HepG2 (cell line): ENCODE results near the gene RARG. TPM values are rescaled to one million over a fixed set of nuclear protein-coding genes. Genes with fewer than 3 reads are reported as not detected.
A peak's percentile ranks its signal among the peaks of the same experiment; 100 is the strongest.

Experiments
- ATAD3A ChIP-seq: sonication (generic); formaldehyde crosslinking; IDR thresholded peaks from 2 replicates; pipeline ENCODE4 v1.4.0; 2020; ENCODE audit warnings: missing genetic modification reagents
- PAF1 ChIP-seq: IDR thresholded peaks from 2 replicates; pipeline ENCODE4 v1.6.1; 2016; ENCODE audit warnings: missing genetic modification reagents, missing compliant biosample characterization
- PHF5A ChIP-seq: IDR thresholded peaks from one replicate; pipeline ENCODE4 v1.6.1; 2018; ENCODE audit warnings: low read depth, missing genetic modification reagents; ENCODE audit not compliant: unreplicated experiment
- PPARG ChIP-seq: conservative IDR thresholded peaks from 2 replicates; pipeline ENCODE4 v1.6.1; 2016; ENCODE audit warnings: missing biosample characterization, missing genetic modification reagents
- RAD51 ChIP-seq: fragments of 450-650 bp; IDR thresholded peaks from 2 replicates; pipeline ENCODE4 v1.6.1; 2016; ENCODE audit warnings: borderline replicate concordance
- RELA ChIP-seq: sonication (generic); formaldehyde crosslinking; IDR thresholded peaks from 2 replicates; pipeline ENCODE4 v1.4.0; 2020; ENCODE audit warnings: missing genetic modification reagents
- RXRA ChIP-seq: sonication (generic); formaldehyde crosslinking; IDR thresholded peaks from 2 replicates; pipeline ENCODE4 v1.5.1; 2020; ENCODE audit warnings: missing genetic modification reagents
- SAP130 ChIP-seq: IDR thresholded peaks from 2 replicates; pipeline ENCODE4 v1.6.1; 2016; ENCODE audit warnings: low read depth
- SNAPC2 ChIP-seq: sonication (generic); formaldehyde crosslinking; IDR thresholded peaks from 2 replicates; pipeline ENCODE4 v1.8.1; 2022; ENCODE audit warnings: mild to moderate bottlenecking, missing genetic modification reagents
- TEAD3 ChIP-seq: optimal IDR thresholded peaks from 2 replicates; pipeline ENCODE3; 2016; ENCODE audit warnings: borderline replicate concordance
- ZHX2 ChIP-seq, 2 experiments: sonication (generic) in 1 of 2; formaldehyde crosslinking in 1 of 2; IDR thresholded peaks; 2 replicates each; pipeline versions ENCODE4 v1.6.1 to v1.9.0; 2014 to 2022; ENCODE audit warnings: antibody characterized with exemption in 1 of 2, borderline replicate concordance in 1 of 2, inconsistent platforms in 1 of 2, low read depth in 1 of 2, missing genetic modification reagents in 1 of 2
- ZIK1 ChIP-seq: sonication (generic); formaldehyde crosslinking; IDR thresholded peaks from 2 replicates; pipeline ENCODE4 v1.5.0; 2020; ENCODE audit warnings: mild to moderate bottlenecking, low read depth, missing genetic modification reagents, borderline replicate concordance
- ZNF3 ChIP-seq: IDR thresholded peaks from 2 replicates; pipeline ENCODE4 v1.7.0; 2017; ENCODE audit warnings: inconsistent platforms
- ZNF33A ChIP-seq: sonication (generic); formaldehyde crosslinking; IDR thresholded peaks from 2 replicates; pipeline ENCODE4 v1.5.1; 2020; ENCODE audit warnings: missing genetic modification reagents, mild to moderate bottlenecking, moderate library complexity, borderline replicate concordance
- polyA plus RNA-seq, 8 experiments: library from polyadenylated mRNA; depleted of rRNA in 3 of 8; stranded (reverse) in 7 of 8; unstranded in 1 of 8; fragments of >200 nt; fragmentation: Illumina TruSeq in 4 of 8; extraction: Trizol in 4 of 8; gene quantifications; 2 replicates each; pipeline versions ENCODE4 v1.2.1 to v1.2.3, GENCODE V29; 2011 to 2016; ENCODE audit warnings: low read depth in 4 of 8, missing spikeins in 1 of 8, mixed read lengths in 1 of 8; ENCODE audit not compliant: insufficient read depth in 1 of 8
- total RNA-seq, 5 experiments: library from RNA; depleted of rRNA; stranded (reverse); fragments of >200 nt; fragmentation: Illumina TruSeq; extraction: Trizol; gene quantifications; 2 replicates each; pipeline ENCODE4 v1.2.3, GENCODE V29; 2016; ENCODE audit warnings: low read depth in 1 of 5
- TF ChIP-seq, protein P1 (sequence below): sonication (generic); formaldehyde crosslinking; IDR thresholded peaks from 2 replicates; pipeline ENCODE4 v1.4.0; 2020; ENCODE audit warnings: missing genetic modification reagents
- TF ChIP-seq, protein P2 (sequence below): sonication (generic); formaldehyde crosslinking; IDR thresholded peaks from 2 replicates; pipeline ENCODE4 v1.4.0; 2020; ENCODE audit warnings: missing genetic modification reagents, borderline replicate concordance

RARG gene
- total and polyA plus RNA-seq, 2 of the 13 experiments (the other 11 are each of a cell fraction or from before 2014, with no cell fraction given) = 0.77 to 1.5 TPM

- TF ChIP-seq, protein P1, sequence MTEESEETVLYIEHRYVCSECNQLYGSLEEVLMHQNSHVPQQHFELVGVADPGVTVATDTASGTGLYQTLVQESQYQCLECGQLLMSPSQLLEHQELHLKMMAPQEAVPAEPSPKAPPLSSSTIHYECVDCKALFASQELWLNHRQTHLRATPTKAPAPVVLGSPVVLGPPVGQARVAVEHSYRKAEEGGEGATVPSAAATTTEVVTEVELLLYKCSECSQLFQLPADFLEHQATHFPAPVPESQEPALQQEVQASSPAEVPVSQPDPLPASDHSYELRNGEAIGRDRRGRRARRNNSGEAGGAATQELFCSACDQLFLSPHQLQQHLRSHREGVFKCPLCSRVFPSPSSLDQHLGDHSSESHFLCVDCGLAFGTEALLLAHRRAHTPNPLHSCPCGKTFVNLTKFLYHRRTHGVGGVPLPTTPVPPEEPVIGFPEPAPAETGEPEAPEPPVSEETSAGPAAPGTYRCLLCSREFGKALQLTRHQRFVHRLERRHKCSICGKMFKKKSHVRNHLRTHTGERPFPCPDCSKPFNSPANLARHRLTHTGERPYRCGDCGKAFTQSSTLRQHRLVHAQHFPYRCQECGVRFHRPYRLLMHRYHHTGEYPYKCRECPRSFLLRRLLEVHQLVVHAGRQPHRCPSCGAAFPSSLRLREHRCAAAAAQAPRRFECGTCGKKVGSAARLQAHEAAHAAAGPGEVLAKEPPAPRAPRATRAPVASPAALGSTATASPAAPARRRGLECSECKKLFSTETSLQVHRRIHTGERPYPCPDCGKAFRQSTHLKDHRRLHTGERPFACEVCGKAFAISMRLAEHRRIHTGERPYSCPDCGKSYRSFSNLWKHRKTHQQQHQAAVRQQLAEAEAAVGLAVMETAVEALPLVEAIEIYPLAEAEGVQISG (CRISPR knock-in tag) = peak; percentile 68
- TF ChIP-seq ZIK1 (CRISPR knock-in tag) (no peak), ZNF33A (CRISPR knock-in tag) (no peak), SNAPC2 (CRISPR knock-in tag) (0 out of 2 replicates have a peak, but pooled peaks have one; percentile 59), PPARG (CRISPR knock-in tag) (peak; percentile 53), ZHX2 (IDR thresholded peaks at IDR 0.05; ENCODE audit: low read depth) (no peak), ZHX2 (CRISPR knock-in tag; IDR thresholded peaks at IDR 0.05; ENCODE audit: borderline replicate concordance) (no peak), RELA (CRISPR knock-in tag) (no peak), RXRA (CRISPR knock-in tag) (peak; percentile 77; the same call in 1 of the 2 replicates), ZNF3 (CRISPR knock-in tag) (peak; percentile 72; the same call in 1 of the 2 replicates), SAP130 (CRISPR knock-in tag) (peak; percentile 73), TEAD3 (CRISPR knock-in tag) (peak; percentile 80), ATAD3A (CRISPR knock-in tag) (no peak), RAD51 (no peak), PAF1 (CRISPR knock-in tag) (no peak), PHF5A (CRISPR knock-in tag) (no peak)
- TF ChIP-seq, protein P2, sequence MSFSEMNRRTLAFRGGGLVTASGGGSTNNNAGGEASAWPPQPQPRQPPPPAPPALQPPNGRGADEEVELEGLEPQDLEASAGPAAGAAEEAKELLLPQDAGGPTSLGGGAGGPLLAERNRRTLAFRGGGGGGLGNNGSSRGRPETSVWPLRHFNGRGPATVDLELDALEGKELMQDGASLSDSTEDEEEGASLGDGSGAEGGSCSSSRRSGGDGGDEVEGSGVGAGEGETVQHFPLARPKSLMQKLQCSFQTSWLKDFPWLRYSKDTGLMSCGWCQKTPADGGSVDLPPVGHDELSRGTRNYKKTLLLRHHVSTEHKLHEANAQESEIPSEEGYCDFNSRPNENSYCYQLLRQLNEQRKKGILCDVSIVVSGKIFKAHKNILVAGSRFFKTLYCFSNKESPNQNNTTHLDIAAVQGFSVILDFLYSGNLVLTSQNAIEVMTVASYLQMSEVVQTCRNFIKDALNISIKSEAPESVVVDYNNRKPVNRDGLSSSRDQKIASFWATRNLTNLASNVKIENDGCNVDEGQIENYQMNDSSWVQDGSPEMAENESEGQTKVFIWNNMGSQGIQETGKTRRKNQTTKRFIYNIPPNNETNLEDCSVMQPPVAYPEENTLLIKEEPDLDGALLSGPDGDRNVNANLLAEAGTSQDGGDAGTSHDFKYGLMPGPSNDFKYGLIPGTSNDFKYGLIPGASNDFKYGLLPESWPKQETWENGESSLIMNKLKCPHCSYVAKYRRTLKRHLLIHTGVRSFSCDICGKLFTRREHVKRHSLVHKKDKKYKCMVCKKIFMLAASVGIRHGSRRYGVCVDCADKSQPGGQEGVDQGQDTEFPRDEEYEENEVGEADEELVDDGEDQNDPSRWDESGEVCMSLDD (CRISPR knock-in tag) = no peak
Measured at GRCh38 chr12:53174881-53175491, 57.0 kb downstream of the RARG start (continued).
